GM21825 (cell line): ENCODE results near the gene MYPN.
"Not testable (repeated sequence)": the region's sequence is repeated elsewhere in the genome, so short reads cannot be mapped to it uniquely, and the experiment has no call there.

Source experiments
- ATAC-seq: cut with Tn5 transposase; IDR thresholded peaks from one replicate; pipeline ENCODE4 v1.9.1; 2021; ENCODE audit warnings: mild to moderate bottlenecking, moderate library complexity; ENCODE audit not compliant: unreplicated experiment

Gene MYPN

DNA sequence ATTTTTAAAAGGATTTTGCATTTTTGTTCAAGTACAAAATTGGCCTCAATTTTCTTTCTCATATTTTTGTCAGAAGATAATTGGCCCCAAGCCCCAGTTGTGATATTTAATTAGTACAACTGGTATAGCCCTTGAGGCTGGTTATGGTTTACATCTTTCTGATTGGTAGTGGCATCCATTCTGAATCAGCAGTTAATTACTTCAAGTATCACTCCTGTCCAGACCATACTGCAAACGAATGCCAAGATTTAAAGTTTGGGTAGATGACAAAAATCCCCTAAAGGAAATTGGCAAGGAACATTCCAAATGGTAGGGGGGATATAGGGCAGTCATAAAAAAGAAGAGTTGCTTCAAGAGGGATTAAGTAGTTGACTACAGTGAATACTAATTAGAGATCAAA lies 23.1 kb downstream of the MYPN start:
- no peak for ATAC-seq

GRCh38 chr10:68133523-68133922 lies 24.2 kb downstream of the MYPN start:
- no peak for ATAC-seq

GRCh38 chr10:68135362-68135761 lies 26.1 kb downstream of the MYPN start:
- ATAC-seq: no peak

DNA sequence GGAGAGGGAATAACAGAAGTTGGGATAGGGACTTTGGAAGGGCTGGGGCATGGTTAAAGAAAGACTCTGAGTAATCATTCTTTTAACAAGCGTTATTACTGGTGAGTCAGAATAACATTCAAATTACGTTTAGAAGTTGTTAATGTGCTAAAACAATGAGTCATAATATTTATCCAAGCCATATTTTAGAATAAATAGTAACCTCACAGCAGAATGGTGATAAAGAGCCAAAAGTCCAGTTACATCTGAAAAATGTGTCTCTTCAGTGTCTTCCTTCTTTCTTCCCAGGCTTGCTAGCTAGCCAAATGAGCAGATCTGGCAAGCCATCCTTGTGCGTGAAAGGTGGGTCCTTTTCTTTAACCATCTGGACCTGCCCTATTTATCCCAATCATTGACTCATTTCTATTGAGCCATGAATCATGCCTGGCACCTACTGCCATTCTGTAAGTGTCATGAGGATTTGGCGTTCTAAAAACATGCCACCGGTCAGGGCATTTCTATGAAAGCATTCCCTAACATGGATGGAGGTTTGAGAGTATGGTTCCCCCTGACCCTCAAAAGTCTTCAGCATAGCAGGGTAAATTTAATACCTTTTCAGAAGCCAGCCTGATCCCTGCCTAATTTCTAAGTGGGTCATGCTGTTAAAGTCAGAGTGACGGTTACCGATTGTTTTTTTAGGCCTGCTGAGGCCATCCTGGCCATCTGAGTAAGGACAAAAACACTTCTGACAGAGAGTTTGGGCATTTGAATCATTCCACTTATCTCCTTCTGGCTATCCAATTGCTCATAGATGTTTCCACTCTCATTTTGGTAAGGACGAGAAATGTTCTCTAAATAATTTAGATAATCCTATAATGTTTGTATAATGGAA lies 26.9 kb downstream of the MYPN start:
- no peak for ATAC-seq

GRCh38 chr10:68137171-68137570 lies 27.9 kb downstream of the MYPN start:
- no peak for ATAC-seq

DNA sequence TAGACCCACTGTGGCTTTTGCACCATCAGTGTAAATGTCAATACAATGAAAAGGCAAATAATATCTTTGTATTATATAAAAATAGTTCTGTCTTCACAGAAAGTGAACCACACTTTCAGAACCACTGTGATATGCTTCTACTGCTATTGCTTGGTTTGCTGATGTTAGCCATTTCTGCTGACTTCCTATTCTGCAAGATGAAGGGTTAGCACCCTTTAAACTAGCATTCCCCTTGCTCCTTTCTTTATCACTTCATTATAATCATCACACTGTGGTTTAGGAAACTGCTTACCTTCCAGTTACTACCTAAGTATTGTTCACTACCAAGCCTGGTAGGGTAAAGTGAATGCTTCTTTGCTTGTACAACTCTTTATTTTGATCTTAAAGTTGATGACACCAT lies 29.2 kb downstream of the MYPN start:
- ATAC-seq: no peak

GRCh38 chr10:68139448-68140272 lies 30.4 kb downstream of the MYPN start:
- ATAC-seq: no peak

DNA sequence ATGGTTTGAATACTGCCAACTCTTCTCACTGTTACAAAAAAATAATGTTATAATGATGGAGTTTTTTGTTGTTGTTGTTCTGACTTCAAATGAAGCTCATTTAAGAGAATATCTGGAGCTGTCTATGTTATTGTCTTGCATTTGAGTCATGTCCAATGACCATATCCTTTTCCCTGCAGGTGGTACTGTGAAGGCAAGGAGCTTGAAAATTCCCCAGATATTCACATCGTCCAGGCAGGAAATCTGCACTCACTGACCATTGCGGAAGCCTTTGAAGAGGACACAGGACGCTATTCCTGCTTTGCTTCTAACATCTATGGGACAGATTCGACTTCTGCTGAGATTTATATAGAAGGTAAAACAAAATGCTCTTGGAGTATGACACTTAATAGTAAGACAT lies 33.5 kb downstream of the MYPN start:
- ATAC-seq: no peak

DNA sequence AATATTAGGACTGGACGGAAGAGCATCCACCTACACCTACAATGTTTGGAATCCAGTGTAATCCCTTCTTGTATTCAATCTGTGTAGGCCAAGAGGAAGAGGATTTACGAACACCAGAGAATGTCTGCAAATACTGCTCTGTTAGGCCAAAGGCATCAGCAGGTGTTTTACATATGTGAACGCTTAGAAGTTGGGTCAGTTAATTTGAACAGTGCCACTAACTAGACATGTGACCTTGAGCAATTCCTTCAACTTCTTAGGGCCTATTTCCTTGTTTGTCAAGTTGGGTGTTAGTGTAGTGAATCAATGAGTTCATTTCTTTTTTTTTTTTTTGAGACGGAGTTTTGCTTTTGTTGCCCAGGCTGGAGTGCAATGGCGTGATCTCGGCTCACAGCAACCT lies 35.4 kb downstream of the MYPN start:
- ATAC-seq: no peak

GRCh38 chr10:68145705-68146104 lies 36.4 kb downstream of the MYPN start:
- ATAC-seq: no peak

GRCh38 chr10:68146133-68146532 lies 36.8 kb downstream of the MYPN start:
- no peak for ATAC-seq

DNA sequence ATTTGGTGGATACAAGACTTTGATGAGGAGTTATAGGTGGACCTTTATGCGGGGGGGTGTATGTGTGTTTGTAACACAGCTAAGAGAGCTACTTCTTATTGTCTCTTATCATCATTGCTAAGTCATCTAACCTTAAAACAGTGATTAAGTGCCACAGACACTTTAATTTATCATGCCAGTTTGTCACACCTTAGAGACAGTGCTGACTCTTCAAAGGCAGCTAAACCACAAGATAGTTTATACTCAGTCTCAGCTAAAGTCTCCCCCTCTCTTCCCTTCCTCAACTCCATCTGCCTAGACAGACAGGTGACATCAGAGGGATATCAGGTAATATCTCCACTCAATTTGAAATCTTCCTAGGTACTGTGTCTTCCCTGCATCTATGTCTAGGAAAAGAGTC lies 42.2 kb downstream of the MYPN start:
- ATAC-seq: no peak

DNA sequence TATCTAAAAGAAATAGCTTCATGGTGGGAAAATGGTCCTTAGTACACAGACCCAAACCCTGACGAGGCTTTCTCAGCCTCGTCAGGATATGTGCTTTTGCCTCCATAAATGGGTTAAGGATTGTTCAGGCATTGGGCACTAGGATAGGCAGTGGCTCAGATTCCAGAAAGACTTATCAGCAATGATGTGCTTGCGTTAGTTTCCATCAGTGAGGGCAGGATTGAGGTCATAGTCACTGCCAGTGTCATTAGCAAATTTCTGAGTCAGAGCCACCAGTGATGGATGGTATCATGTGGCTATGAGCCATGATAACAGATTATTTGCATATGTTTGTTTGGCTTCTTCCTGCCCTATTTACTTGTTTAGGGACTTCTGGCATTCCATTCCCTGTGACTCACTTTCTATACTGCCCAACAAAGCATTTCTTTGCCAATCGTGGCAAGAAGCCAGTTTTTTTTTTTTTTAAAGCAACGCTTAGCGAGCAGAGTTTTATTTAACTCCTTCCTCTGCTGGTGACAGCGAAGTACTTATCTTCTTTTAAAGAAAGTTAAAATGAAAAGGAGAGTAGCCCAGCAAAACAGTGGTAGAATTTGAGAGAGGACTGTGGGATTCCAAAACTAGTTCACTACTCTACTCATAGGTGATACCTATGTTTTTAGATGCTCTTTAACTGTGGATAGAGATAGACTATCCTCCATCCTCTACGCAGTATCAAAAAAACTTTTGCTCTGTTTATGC lies 44.4 kb downstream of the MYPN start:
- ATAC-seq: no peak

- ATAC-seq: no peak
Measured at GRCh38 chr10:68154211-68154497, 44.9 kb downstream of the MYPN start.

DNA sequence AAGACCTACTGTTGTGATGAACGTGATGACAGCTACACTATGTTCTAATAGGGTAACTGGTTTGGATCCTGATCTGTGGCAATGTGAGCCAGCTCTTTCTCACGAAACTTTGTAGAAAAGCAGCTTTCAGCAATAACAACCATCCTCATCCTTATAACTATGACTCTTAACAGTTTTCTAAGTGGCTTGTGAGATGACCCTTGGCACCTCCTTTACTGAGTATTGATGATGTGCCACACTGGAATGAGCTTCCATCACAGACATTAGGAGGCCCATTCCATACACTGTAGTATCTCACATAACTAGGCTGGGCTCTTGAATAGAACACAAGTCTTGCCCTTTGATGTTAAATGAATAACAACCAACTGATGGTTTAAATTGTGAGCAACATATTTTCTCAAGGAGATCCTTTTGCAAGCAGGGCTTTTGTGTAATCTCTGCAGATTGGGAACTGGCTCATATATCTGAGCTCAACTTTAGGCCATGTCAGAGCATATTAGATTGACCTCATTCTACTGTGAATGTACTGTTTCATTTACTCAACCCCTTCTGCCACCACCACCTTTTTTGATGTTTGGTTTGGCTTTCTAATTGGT lies 46.4 kb downstream of the MYPN start:
- ATAC-seq: no peak

- ATAC-seq: no peak
Measured at GRCh38 chr10:68156373-68157185, 47.3 kb downstream of the MYPN start.

GRCh38 chr10:68157522-68157921 lies 48.2 kb downstream of the MYPN start:
- not testable (repeated sequence) for ATAC-seq

GRCh38 chr10:68158031-68158430 lies 48.7 kb downstream of the MYPN start:
- ATAC-seq: no peak

DNA sequence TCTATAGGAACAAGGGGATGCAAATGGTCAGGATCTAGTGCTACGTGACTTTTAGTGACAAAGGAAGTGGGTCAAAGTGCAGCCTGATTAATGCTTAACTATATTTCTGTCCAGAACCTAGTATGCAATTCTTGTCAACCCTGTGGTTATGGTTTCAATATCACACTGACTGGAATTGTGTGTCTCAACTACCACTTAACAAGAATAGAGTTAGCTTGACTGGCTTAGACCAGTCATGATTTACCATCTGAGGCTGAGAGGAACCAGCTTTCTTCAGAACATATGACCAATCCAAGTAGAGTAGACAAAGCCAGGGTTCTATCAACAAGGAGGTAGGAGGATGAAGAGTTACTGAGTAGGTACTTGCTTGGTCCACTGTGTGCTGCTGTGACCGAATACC lies 54.4 kb downstream of the MYPN start:
- peak; percentile 97 for ATAC-seq

GRCh38 chr10:68165643-68166042 lies 56.4 kb downstream of the MYPN start:
- no peak for ATAC-seq
